ENCODE measurements around the gene NCAPG. TPM values are rescaled to one million over a fixed set of nuclear protein-coding genes. Genes with fewer than 3 reads are reported as not detected.

Gene NCAPG
- total and polyA plus RNA-seq, 10 of the 15 experiments (the other 5 are each of a cell fraction or from before 2014, with no cell fraction given) = 17.3 to 93.9 (median 53.7) TPM

DNA sequence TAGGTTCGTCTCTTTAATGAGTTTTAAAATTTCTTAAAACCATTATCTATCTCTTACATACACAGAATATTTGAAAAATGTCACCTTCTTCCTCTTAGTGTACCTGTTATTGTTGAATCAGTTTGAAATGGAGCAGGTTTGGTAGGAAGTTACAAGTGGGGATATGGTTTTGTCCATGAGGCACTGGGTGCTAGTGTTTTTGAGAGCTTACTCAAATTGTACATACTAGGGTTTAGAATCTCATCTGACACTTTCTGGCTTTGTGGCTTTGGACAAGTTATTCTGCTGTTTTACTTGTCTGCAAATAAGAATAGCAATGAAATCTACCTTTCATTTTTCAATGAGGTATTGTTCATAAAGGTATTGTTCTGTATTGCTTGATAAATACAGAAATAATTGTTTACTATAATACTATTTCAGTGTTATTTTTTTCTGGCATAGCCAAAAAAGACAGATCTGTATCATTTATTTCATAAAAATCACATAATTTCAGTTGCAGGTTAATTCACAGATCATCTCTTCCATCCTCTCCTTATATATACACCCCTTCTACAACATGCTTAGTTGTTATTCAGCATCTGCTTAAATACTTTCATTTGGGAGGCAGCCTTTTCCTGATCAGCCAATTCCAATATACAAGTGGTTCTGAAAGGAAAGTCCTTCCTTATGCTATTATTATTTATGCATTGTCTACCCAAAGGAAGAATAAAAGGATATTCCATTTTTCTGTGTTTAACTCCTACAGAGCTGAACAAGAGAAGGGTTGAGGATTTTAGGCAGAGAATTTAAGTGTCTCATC is 13.3 kb downstream of the NCAPG start:
- peaks cover 0 to 27% of the 10 kb centered on the region in 2 experiments; a peak in 3 of 4 replicates for H3K36me3 ChIP-seq (ENCODE audit: control insufficient read depth in 2 of 2, insufficient read depth in 2 of 2, low read length in 1 of 2)
- intact Hi-C loops (cut with micrococcal nuclease; ENCODE audit: unreplicated experiment) = no loop called here
- no peaks in the 10 kb centered on the region for H3K27me3 ChIP-seq (replicated peaks in 1 of 2; ENCODE audit: control insufficient read depth in 2 of 2, insufficient read depth in 2 of 2, low read length in 1 of 2)
- WGBS (ENCODE audit: insufficient coverage, insufficient replicate concordance, low lambda C conversion rate, missing lambda C conversion rate) = 27% methylated on average over 1 of the region's 1 CpG
- no peak overlapping the region; the same call in 1 of the 2 replicates for H2AFZ ChIP-seq (ENCODE audit: control insufficient read depth, low read depth, low read length)
- BruUV-seq (replicated peaks) = no TSS peak
- H3K27ac ChIP-seq (ENCODE audit: control insufficient read depth, insufficient read depth) = no peak overlapping the region
- H3K9ac ChIP-seq (ENCODE audit: control insufficient read depth, insufficient read depth, low read length) = no peak overlapping the region
- POLR2A ChIA-PET = no interaction called here
- H3K79me2 ChIP-seq (ENCODE audit: control insufficient read depth, insufficient read depth, low read length) = no peaks in the 10 kb centered on the region; the same call in 1 of the 2 replicates
- SMC1A ChIA-PET (ENCODE audit: uncharacterized antibody, unreplicated experiment) = interaction anchor here (0.6 to 2.0 kb wide), 2 partner anchors 12 to 1774 kb away, joined by 3 to 8 read pairs; no protein-coding TSS in a partner anchor
- no peak overlapping the region for H3K4me2 ChIP-seq (ENCODE audit: control insufficient read depth, insufficient read depth)
- H3K4me3 ChIP-seq = no peak overlapping the region
- TF ChIP-seq ZNF384 (IDR thresholded peaks at IDR 0.05; ENCODE audit: borderline replicate concordance, low read depth, low read length) = no peak
- TF ChIP-seq ATF7 (IDR thresholded peaks at IDR 0.05; ENCODE audit: low read depth) = no peak
- TF ChIP-seq MEF2A (IDR thresholded peaks at IDR 0.05; ENCODE audit: insufficient read depth, low read depth, low read length) = no peak
- no peak for TF ChIP-seq SIN3A (IDR thresholded peaks at IDR 0.05; ENCODE audit: low read depth, low read length)
- TF ChIP-seq FOS (IDR thresholded peaks at IDR 0.05; ENCODE audit: borderline replicate concordance, extremely low read depth, insufficient read length) = no peak
- no peak for TF ChIP-seq NR2F1 (conservative IDR thresholded peaks at IDR 0.05)
- TF ChIP-seq YBX1 (IDR thresholded peaks at IDR 0.05) = no peak
- TF ChIP-seq RELA (IDR thresholded peaks at IDR 0.05; ENCODE audit: borderline replicate concordance, partially characterized antibody) = no peak
- TF ChIP-seq, protein P1, sequence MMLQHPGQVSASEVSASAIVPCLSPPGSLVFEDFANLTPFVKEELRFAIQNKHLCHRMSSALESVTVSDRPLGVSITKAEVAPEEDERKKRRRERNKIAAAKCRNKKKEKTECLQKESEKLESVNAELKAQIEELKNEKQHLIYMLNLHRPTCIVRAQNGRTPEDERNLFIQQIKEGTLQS (IDR thresholded peaks at IDR 0.05; ENCODE audit: borderline replicate concordance, extremely low read depth, low read depth, low read length) = no peak
- TF ChIP-seq, protein P2, sequence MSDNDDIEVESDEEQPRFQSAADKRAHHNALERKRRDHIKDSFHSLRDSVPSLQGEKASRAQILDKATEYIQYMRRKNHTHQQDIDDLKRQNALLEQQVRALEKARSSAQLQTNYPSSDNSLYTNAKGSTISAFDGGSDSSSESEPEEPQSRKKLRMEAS (IDR thresholded peaks at IDR 0.05; ENCODE audit: low read depth, low read length) = no peak
- TF ChIP-seq NFIC (IDR thresholded peaks at IDR 0.05; ENCODE audit: low read depth, low read length) = no peak
- ATAC-seq (peak; percentile 44; the same call in 2 of the 3 replicates), DNase-seq (ENCODE audit: low read depth, low spot score) (no peak), FAIRE-seq (no peak)
- no peaks in the 10 kb centered on the region for H3K4me1 ChIP-seq (ENCODE audit: control insufficient read depth, insufficient read depth, low read length)
- RAD21 ChIA-PET (ENCODE audit: unreplicated experiment) = no interaction called here
- H4K20me1 ChIP-seq (ENCODE audit: control insufficient read depth, insufficient read depth) = no peaks in the 10 kb centered on the region
- in situ Hi-C loops (cut with MboI) = no loop called here
- CTCF ChIA-PET = interaction anchor here (2.4 kb wide), 1 partner anchor 8 kb away, joined by 18 read pairs; no protein-coding TSS in a partner anchor
- H3K9me3 ChIP-seq (replicated peaks; ENCODE audit: control insufficient read depth, insufficient read depth, low read length) = peaks cover 1% of the 10 kb centered on the region; the same call in 2 of the 3 replicates

Measured in GM12878 (cell line).